GM23248 (cell line): ENCODE results near the gene SEMA4G.

ENCODE experiments used
- EZH2 ChIP-seq: fragments of 200-600 bp; sonication (generic); IDR thresholded peaks from 2 replicates; pipeline ENCODE4 v1.6.1; 2018; ENCODE audit warnings: antibody characterized with exemption, mild to moderate bottlenecking; ENCODE audit not compliant: insufficient read depth, poor library complexity, severe bottlenecking
- EZH2phosphoT487 ChIP-seq: fragments of 200-600 bp; sonication (generic); IDR thresholded peaks from 2 replicates; pipeline ENCODE4 v1.6.1; 2018; ENCODE audit warnings: antibody characterized with exemption, moderate library complexity, mild to moderate bottlenecking, low read depth; ENCODE audit not compliant: insufficient read depth

DNA sequence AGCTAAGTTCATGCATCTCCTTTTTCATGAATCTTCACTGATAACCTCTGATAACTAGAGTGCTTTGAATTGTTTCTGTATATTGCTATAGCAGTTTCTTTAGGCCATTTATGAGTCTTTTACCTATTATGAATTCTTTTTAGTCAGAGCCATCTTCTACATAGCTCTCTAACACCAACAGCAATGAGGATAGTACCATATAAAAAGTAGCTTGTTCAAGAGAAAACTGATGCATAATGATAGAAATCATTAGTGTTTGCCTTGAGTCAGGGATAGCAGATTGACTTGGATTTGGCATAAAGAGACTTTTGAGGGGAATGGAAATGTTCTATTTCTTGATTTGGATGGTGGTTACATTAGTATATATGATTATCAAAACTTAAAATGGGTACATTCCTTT, 25.8 kb upstream of the SEMA4G start:
- no peak for TF ChIP-seq EZH2
- TF ChIP-seq EZH2phosphoT487: no peak
